HG03108 (cell line): ENCODE measurements around the gene DLG2.

Experiments
- ATAC-seq: cut with Tn5 transposase; IDR thresholded peaks from one replicate; pipeline ENCODE4 v1.9.1; 2021; ENCODE audit warnings: moderate library complexity; ENCODE audit not compliant: unreplicated experiment

The DLG2 gene

DNA sequence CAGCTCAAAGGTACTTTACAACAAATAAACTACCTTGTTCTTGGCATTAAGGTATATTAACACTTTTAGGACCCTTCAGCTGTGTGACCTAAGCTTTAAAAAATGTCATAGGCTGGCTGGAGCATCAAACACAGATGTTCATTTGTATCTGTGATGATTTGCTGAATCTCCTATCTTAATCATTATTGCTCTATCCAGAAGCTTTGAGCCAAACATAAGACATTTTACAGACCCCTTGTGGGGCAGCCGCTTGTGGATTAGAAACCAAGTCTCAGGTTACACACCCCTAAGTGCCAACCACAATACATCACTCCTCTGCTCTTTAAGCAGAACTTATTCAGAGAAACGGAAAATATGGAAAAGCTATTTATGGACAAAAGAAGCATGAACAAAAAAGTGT is 1946.8 kb downstream of the DLG2 start:
- no peak for ATAC-seq

DNA sequence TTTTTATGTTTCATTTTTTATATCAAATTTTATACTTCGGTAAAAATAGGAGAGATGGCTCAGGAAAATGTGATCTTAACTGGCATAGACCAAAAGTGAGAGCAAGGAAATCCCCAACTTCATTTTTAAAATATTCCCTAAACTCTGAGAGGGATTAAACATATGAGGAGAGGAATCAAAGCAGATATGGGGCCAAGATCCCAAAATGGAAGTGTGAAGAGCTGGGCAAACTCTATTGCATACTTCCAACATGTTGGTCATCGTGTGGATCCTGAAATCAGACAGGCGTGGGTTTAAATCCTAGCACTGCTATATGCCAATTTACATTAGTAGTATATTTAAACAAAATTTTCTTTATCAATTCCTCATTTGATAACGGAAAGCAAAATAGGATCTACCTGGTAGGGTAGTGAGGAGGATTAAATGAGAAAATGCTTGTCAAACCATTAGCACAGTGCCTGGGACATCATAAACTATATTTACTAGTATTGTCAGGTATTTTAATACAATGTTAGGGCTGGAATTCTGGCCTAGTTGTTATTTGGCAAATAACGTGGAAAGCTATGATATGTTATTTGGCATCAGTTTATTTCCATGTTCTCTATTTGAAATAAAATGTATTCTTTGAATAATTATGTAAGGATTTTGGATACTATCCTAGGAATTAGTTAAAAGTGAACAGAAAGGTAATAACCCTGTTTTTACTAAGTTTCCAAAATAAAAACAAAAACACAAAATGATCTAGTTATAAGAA is 1948.1 kb downstream of the DLG2 start:
- ATAC-seq, result no peak

DNA sequence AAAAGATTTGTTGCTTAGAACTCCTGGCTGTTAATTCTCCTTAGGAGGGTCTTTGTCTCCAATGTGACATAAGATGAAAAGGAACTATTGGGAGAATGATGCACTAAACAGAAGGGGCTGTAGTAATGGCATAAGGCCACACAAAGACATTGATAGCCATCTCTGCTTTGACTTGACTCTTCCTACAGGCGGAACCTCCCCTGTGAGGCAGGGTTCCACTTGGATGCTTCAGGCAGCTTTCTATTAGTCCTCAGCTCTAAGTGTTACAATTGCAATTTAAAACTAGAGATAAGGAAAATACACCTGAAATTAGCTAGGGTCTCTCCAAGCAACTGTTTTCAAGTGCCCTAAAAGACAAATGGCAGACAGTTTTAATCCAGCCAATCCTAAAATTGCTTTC is 1949.4 kb downstream of the DLG2 start:
- no peak for ATAC-seq

DNA sequence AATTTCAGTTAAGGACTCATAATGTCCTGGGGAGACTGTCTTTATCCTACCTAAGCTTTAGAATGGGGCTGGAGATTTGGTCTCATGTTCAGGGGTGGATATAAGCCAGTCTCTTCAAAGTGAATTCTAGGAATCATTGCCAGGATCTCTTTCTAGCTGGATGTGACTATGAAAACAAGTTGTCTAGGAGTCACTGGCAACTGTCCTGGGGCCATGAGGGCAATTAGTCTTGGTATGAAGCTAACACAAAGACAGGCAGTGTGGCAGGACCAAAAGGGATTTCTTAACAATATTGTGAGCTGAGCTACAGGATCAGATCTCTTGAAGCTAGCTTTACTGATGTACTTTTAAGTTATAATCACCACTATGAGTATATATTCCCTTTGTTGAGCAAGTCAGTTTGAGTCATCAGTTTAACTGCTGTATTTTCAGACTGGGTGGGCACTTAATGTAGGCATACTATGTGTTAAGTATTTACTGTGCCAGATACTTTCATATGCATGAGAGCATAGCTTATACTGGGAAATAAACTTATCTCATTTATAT is 1951.0 kb downstream of the DLG2 start:
- ATAC-seq, result no peak

DNA sequence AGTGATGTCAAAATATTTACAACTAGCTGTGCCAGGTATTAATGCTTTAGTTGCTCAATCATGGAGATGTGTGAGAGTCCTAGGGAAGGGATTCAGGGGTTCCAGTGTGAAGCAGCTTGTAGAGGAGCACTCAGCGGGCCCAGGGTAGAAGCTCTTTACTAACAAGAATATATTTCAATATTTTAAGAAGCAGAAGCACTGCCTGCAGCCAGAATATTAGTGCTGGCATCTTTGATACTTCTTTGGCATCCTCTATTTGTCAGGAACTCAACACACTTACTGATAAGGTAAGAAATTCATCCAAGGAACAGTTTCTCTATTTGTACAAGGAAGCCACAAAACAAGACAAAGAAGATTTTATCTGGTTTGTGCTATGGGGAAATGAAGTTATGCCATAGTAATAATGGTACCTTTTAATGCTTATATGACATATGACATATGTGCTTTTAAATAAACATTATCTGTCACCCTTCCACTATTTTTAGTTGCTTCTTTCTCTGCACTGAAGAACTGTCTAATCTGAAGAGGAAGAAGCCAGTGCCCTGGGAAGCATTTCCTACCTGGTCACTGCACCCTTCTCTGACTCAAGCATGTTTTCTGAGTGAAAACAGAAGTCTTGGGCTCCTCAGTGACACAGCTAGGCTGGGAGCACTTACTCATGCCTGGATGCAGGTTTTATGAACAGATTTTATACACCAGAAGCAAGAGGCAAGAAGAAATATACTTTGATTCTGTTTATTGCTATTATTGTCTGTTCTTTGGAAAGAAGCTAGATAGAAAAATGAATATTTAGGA is 1952.8 kb downstream of the DLG2 start:
- no peak for ATAC-seq

DNA sequence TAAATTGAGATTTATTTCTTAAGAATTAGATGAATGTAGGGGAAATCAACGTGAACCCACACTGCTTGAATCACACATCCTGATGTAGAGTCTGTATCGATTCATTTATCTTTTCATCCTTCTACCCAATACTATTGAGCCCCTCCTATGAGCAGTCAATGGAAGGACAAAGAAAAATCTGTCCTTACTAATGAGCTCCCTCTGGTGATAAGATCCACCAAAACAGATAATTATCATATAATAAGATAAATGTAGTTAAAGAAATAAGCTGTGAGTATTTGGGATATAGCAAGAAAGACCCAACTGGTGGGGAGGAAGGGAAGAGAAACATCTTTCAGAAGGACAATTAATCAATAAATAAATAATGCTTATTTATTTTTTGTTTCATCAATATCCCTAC is 1955.9 kb downstream of the DLG2 start:
- no peak for ATAC-seq

DNA sequence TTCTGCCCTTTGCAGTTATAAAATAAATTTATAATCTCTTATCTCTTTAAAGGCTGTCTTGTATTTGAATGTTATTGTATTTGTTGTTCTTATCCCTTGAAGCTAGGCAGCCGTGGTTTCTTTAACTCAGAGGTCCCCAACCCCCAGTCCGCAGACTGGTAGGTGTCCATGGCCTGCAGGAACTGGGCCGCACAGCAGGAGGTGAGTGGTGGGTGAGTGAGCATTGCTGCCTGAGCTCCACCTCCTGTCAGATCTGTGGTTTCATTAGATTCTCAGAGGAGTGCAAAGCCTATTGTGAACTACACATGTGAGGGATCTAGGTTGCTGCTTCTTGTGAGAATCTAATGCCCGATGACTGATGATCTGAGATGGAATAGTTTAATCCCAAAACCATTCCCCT is 1961.0 kb downstream of the DLG2 start:
- ATAC-seq, result no peak

DNA sequence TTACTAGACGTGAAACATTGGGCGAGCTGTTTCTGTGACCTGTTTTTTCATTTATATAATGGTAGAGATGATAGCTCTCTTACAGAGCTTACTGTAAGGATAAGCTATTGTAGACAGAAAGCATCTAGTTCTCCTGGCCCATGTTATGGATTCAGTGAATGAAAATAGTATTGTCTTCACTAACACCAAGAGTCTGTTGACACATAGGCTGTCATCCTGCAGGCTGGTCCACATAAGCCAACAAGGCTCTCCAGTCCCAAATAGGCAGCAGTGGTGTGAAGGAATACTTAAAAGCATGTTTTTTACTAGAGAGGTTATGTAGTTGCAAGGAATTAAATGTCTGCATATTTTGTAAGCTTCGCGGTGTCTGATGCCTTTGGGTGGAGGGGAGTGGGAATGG is 1963.2 kb downstream of the DLG2 start:
- ATAC-seq, result no peak

DNA sequence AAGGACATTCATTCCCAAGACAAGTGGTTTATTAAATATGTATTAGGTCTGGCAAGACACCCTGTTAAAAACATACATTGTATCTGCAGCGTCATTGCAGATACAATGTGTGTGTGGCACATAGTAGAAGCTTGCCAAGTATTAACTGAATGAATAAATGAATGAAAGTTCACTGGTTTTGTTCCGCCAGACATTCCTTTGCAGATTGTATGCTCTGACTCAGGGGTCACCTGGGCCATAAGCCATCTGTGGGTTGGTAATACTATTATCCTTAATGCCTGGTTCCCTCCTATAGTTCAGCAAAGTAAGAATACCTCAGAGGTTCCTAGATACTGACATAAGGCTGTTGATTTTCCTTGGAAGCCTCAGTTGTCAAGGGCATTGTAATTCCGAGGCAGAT is 1963.7 kb downstream of the DLG2 start:
- ATAC-seq, result no peak

DNA sequence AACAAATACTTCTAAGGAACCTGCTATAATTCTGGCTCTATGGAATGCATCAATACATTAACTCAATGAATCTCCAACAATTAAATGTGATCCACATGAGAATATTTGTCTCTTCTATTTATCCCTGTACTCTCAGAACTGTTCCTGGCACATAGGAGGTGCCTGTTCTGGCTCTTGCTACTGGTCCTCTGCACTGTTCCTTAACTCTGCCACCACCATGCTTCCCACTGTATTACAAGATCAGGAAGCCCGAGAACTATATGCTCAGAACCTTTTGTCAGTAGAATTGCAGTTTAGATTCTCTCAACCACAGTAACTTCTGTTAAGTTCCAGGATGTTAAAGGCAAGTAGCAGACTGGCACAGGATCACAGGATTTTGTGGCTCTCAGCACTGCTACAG is 1964.7 kb downstream of the DLG2 start:
- no peak for ATAC-seq

DNA sequence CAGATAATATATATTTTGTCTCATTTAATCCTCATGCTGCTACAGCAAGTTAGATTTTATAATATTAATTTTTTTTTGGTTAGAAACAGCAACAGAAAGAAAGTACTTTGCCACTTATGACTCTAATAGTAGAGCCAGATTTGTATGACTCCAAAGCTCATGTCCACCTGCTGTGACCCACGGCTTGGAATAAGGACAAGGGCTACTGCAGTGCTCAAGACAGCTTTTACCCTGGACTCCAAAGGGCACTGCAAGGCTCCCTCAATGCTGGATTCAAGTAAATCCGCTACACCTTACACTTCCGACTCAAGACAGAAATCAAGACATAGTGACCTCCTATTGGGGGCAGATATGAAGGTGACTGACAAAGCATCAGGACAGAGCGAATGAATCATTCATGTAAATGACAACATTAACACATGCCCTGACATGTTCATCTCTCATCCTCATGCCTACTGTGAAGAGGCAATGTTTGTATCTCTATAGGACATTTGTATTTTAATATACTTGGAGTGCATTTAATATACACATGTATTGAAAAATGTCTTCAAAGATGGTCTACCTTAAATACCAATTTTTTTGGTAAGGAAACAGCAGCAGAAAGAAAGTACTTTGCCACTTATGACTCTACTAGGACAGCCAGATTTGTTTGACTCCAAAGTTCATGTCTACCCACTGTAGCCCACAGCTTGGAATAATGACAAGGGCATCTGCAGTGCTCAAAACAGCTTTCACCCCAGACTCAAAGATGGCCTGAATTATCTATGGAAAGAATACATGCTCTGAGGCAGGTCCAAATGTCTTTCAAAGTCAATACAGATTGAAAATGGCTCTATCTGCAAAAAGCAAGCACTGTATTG is 1965.4 kb downstream of the DLG2 start:
- ATAC-seq, result no peak

DNA sequence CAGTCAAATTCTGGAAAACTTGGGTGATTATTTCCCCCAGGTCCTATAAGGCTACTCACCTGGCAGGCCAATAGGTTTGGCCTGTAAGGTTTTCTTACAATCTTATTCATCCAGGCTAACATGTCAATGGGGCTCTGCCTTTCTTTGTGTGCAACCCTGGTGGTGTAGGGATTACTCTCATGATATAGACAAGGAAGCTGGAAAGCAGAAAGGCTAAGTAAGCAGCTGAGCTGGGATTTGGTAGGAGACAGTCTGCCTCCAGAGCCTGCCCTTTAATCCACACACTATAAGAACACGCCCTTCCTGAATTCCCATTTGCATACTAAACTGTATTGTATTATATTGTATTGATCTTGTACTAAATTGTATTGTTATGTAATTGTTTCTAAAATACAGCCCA is 1967.7 kb downstream of the DLG2 start:
- ATAC-seq, result no peak

DNA sequence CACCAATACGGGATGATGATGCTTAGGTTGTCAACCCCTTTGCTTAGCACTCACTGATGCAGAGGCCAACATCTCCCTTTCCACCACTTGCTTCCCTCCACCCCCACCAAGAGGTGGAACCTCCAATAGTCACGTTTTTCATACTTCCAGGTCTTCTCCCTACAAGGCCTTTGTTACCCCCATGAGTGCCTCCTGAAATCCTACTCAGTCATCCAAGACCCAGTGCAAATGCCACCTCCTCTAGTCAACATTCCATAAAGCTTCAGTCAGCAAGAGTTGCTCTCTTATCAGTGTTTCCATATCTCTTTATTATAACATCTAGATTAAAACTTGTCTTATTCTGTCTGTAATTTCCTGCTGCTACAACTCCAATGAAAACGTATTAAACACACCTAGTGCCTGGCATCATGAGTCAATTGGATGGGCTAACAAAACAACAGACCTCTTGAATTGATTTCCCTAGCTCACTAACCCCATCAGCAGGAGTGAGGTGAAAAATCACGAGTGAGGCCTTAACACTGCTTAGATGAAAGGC is 1970.3 kb downstream of the DLG2 start:
- ATAC-seq, result no peak

DNA sequence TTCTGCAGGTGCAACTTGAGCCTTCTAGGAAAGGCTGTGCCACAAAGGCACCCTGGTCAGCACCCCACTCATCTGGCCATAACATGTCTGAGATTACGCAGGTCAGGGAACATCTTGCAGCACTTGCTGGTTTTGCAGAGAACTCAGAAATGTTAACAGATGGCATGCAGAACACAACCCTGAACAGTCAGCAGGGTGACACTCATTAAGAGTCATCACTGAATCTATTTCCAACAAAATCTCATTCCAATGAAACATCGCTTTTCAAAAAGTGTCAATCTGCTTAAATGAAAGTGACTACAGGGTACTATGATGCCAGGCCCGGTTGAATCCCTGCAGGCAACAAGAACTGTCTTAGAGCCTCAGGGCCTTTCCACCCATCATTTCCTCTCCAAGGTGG is 1971.2 kb downstream of the DLG2 start:
- no peak for ATAC-seq

DNA sequence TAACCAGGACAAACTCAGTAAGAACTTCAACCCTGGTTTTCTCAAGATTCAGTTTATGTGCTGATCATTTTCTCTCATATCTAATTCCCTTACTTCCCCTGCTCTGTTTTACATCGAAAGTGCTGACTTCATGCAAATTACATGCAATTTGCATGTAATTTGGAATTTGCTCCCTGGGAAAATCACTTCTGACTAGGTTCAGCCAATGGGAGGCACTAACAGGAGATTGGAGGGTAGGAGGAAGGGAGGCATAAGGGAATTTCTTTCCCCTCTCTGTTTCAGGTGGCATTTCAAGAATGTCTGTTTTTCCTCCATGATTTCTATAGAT is 1977.7 kb downstream of the DLG2 start:
- ATAC-seq, result no peak

DNA sequence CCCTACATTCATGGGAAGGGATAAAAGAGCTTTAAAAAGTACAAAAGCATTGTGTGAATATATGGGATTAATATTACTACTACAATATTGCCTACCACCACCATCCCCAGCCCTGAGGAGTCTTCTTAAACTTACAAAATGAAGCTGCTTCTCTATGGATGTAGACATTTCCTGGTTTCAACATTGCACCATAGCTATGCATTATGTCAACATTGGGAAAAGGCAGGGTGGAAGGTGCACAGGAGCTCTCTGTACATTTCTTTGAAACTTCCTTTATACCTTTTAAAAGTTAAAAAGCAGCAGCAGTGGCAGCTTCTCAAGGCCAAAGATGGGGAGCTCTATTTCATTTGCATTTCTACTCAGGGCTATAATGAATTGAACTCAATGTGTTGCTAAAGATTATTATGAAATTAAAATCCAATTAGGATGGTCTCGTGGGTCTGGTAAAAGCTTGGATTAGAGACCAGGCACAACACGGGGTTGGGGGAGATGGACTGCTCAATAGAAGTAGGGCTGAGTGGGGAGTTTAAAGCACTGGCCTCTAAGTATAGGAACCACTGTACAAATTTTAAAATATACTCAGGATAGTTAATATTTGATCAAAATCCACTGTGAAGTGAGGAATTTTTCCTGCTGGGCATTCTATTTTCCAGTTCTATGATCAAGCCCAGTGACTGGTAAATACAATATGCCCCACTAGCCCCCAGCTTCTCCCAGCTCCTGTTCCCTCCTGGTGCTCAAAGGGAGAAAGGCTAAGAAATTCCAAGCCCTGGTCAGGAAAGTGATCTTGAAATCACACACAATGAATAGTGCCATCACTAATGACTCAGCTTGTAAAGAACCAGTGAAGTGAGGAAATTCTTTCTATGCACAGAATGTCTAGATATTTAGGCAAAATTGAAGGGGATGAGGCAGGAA is 1978.3 kb downstream of the DLG2 start:
- no peak for ATAC-seq

DNA sequence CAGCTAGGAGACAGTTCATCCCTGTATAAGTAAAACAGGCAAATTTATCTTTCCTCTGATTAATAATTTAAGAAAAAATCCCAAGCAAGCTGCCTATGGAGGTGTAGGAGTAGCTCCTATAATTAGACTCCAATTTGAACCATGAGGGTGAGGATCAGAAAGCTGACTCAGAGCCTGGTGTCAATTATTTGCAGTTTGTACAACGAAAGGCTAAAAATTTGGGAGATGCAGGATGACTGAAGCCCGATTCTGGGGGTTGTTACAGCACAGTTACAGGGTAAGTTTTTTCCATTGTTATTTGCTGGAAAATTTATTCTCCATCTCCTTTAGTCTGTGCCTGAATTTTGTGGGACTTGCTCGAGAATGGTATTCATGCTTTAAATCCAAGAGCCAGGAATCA is 1981.6 kb downstream of the DLG2 start:
- ATAC-seq, result no peak

DNA sequence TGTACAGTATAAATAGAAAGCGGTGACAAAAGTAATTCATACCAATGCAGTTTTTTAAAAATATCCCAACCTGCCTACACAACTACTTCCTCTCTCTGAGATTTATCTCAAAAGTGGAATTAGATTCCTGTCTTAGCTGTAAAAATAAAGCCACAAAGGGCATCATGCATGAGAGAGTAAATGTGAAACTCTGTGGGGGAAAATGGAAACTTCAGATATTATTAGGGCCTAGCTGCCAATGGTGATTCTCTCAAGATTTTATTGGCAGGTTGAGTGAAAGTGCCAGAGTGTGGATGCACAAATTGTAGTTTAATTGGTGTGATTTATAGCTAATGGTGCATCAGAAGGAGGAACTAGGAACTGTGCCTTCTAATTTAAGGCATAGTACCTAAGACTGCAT is 1984.0 kb downstream of the DLG2 start:
- ATAC-seq, result no peak

DNA sequence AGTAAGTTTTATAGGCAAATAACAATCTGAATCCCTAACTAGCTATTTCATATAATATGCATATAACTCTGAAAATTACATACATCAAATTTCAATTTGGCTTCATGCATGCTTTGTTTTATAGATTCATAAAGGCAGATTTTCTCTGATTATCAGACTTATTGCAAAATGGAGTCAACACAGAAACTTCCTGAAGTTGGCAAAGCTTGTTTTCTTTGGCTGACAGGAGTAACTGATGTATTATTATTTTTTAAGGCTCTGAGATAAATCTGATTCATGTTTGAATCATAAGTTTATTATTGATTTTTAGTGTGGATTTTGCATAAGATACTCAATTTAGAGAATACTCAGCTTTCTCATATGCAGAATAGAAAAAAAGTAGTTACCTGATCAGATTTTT is 1984.6 kb downstream of the DLG2 start:
- no peak for ATAC-seq

DNA sequence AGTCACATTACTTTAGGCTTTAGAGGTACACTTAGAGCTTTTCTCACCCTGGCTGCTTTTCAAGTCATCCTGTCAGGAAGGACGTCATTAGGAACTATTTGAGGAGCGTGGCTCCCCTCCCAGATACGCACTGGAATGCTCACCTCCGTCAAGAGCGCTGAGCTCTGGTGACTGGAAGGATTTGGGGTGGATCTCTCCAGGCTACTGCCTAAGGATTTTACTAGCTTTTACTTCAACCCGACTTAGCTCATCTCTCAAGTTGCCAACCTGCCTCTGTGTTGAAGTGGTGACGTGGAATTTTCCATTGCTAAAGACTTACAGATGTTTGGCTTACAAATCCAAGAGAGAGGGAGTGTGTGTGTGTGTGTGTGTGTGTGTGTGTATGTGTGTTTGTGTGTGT is 1985.6 kb downstream of the DLG2 start:
- ATAC-seq, result no peak
